Measurements from ENCODE around the gene CRYZL1.
"Not testable (repeated sequence)": the region's sequence is repeated elsewhere in the genome, so short reads cannot be mapped to it uniquely, and the experiment has no call there.

The CRYZL1 gene

GRCh38 chr21:33641352-33642026, at the start of gene CRYZL1:
Gene CRYZL1 (minus strand): TSS chr21:33641741. CDS start chr21:33631551, 10,190 bp downstream.
- peak; percentile 99 for DNase-seq (ENCODE audit: low read depth in 1 of 2, low spot score in 1 of 2)

- DNase-seq (ENCODE audit: low read depth in 1 of 2, low spot score in 1 of 2): no peak
Measured at GRCh38 chr21:33690874-33691273, 49.3 kb upstream of the CRYZL1 start.

DNA sequence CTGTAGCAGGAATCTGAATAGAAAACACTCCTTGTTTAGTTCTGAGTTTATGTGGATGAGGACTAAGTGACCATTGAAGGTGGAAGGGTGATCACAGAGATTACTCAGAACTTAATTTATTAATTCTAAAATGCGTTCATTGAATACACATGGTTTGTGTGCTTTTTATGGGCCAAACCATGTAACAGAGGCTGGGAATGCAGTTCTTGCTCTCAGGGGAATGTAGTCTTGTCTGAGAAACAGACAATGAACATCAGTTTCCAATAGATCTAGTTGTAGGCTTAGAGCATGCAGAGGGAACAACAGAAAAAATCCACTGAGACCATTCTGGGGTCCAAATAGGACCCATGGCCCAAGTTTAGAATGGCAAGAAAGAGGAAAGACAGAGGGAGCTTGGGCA, 46.8 kb upstream of the CRYZL1 start:
- DNase-seq (ENCODE audit: low read depth in 1 of 2, low spot score in 1 of 2): no peak

DNA sequence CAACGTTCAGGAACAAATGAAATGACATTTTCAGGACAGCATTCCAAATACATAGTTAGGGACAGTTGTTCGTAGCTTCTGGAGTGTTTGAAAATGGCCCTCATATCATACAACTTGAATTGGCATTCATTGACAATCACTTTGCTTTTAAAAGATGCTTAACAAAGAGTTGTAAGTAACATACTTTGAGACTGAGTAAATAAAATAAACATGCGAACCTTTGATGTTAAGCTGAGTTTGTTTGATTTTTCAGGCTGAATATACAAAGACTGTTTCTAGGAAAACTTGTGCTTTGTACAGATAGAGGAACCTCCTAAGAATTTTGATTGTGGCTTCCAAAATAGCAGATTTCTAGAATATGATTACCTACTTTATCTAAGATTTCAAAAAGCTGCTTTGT, 46.1 kb upstream of the CRYZL1 start:
- no peak for DNase-seq (ENCODE audit: low read depth in 1 of 2, low spot score in 1 of 2)

- no peak for DNase-seq (ENCODE audit: low read depth in 1 of 2, low spot score in 1 of 2)
Measured at GRCh38 chr21:33686386-33686785, 44.8 kb upstream of the CRYZL1 start.

GRCh38 chr21:33685613-33686197, 44.2 kb upstream of the CRYZL1 start:
- no peak for DNase-seq (ENCODE audit: low read depth in 1 of 2, low spot score in 1 of 2)

GRCh38 chr21:33684923-33685560, 43.5 kb upstream of the CRYZL1 start:
- DNase-seq (ENCODE audit: low read depth in 1 of 2, low spot score in 1 of 2): no peak

DNA sequence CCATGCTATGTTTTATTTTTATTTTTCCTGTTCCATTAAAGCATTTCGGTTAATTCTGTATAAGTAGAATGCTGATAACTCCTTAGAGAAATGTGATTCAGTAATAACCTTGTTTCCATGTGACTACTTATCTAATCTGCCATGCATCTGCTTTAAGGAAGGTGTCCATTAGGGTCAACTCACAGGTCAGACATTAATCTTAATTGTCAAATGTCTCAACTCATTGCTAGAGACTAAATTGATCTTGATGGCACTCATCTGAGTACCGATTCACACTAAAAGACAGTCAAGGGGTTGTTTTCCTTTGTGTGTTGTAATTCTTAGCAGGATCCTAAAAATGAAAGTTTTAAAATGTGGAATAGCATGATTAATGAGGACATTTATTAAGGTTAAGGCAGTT, 42.5 kb upstream of the CRYZL1 start:
- no peak for DNase-seq (ENCODE audit: low read depth in 1 of 2, low spot score in 1 of 2)

GRCh38 chr21:33682992-33683627, 41.6 kb upstream of the CRYZL1 start:
- DNase-seq (ENCODE audit: low read depth in 1 of 2, low spot score in 1 of 2): no peak

GRCh38 chr21:33680870-33681269, 39.3 kb upstream of the CRYZL1 start:
- DNase-seq (ENCODE audit: low read depth in 1 of 2, low spot score in 1 of 2): no peak

- DNase-seq (ENCODE audit: low read depth in 1 of 2, low spot score in 1 of 2): no peak
Measured at GRCh38 chr21:33677450-33677849, 35.9 kb upstream of the CRYZL1 start.

DNA sequence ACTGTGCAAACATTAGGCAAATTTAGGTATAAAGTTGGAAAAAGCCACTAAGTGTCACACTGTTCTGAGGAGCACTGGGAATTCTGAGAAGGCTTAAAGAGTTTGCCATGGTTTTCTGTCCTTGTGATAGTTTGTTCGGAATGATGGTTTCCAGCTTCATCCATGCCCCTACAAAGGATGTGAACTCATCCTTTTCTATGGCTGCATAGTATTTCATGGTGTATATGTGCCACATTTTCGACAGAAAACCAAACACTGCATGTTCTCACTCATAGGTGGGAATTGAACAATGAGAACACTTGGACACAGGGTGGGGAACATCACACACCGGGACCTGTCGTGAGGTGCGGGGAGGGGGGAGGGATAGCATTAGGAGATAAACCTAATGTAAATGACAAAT, 35.1 kb upstream of the CRYZL1 start:
- not testable (repeated sequence) for DNase-seq (ENCODE audit: low read depth in 1 of 2, low spot score in 1 of 2)

- no peak for DNase-seq (ENCODE audit: low read depth in 1 of 2, low spot score in 1 of 2)
Measured at GRCh38 chr21:33674226-33674625, 32.7 kb upstream of the CRYZL1 start.

DNA sequence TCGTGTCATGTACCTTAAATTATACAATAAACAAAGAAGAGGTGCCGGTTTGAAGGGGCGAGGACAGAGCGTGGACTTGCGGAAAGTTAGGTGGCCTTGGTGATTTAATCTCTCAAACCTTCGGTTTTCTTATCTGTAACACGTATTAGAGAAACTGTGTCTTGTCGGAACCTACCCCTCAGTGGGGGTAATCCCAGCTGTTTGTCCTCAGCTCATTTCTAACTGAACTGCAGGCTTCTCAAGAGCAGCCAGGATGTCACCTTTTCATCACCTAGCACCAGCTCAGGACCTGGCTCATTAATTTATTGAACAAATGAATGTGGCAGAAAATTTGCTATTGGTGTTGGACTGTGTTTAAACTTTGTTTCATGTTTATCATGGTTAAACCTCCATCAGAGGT, 31.9 kb upstream of the CRYZL1 start:
- DNase-seq (ENCODE audit: low read depth in 1 of 2, low spot score in 1 of 2): no peak

DNA sequence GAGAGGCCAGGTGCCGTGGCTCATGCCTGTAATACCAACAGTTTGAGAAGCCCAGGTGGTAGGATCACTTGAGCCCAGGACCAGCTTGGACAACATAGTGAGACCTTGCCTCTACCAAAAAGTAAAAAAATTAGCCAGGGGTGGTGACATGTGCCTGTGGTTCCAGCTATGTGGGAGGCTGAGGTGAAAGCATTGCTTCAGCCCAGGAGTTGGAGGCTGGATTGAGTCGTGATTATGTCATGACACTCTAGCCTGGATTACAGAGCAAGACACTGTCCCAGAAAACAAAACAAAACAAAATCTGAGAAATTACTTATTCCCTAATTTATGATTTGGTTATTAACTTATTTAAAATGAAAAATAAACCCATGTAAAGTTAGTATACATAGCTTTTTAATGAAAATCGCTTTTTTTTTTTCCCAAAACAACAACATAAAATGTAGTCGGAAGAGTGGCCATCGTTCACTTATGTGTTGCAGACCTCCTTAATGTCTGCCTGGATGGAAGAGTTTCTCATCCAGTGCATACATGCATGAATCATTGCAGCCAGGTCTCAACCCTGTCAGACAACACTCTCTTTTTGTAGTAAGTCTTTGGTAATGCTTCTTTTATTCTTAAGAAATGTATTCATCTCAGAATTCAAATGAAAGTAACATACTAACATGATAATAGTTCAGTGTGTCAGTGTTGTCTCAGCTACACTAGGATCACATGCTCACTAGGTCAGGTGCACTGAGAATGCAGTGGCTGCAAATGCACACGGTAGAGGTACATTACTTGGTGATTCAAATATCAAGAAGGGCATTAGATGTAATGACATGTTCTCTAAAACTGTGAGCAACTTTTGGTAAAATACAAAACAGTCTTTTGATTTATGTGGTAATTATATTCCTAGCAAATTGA, 28.8 kb upstream of the CRYZL1 start:
- DNase-seq (ENCODE audit: low read depth in 1 of 2, low spot score in 1 of 2): no peak

DNA sequence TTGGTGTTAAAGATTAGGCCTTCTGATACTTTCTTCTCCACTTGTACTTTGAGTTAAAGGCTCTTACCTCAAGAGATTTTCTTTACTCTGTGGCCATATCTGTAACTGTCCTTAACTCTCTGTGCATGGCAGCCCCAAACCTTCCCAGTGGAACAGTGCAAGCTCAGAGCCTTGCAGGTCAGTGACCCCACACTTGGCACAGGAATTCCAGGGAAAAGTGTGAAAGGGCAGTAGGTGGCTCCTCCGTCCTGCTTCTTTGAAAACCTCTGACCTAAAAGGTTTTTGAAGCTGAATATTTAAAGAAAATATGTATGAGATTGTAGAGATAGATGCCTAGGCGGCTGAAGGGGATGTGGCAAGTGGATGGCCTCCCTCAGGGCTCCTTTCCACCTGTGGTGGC, 27.1 kb upstream of the CRYZL1 start:
- DNase-seq (ENCODE audit: low read depth in 1 of 2, low spot score in 1 of 2): no peak

- DNase-seq (ENCODE audit: low read depth in 1 of 2, low spot score in 1 of 2): no peak
Measured at GRCh38 chr21:33668180-33668579, 26.6 kb upstream of the CRYZL1 start.

GRCh38 chr21:33667636-33668035, 26.1 kb upstream of the CRYZL1 start:
- no peak for DNase-seq (ENCODE audit: low read depth in 1 of 2, low spot score in 1 of 2)

DNA sequence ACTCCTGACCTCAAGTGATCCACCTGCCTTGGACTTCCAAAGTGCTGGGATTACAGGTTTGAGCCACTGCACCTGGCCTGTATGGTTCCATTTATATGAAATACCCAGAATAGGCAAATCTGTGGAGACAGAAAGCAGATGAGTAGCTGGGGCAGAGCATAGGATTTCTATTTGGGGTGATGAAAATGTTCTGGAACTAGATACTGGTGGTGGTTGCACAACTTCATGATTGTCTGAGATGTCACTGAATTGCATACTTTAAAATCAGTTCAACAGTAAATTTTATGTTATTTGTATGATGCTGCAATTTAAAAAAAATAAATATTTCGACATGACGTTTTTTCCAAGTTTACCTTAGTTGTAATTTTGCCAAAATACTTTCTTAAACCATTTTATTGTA, 24.6 kb upstream of the CRYZL1 start:
- no peak for DNase-seq (ENCODE audit: low read depth in 1 of 2, low spot score in 1 of 2)

DNA sequence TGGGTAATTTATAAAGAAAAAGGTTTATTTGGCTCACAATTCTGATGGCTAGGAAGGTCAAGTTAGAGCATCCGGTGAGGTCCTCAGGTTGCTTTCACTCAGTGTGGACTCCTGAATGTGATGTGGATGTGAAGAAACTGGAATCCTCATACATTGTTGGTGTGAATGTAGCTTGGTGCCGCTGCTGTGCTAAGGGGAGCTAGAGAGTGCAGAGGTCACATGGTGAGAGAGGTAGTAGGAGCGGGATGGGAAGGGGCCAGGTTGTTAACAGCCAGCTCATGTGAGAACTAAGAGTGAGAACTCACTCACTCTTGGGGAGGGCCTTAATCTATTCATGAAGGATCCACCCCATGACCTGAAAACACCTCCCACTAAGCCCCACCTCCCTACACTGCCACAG, 22.6 kb upstream of the CRYZL1 start:
- no peak for DNase-seq (ENCODE audit: low read depth in 1 of 2, low spot score in 1 of 2)

GRCh38 chr21:33663241-33663640, 21.7 kb upstream of the CRYZL1 start:
- no peak for DNase-seq (ENCODE audit: low read depth in 1 of 2, low spot score in 1 of 2)

All from stimulated activated CD4-positive, alpha-beta T cell treated with anti-CD3 and anti-CD28 coated beads, Interleukin-15, amount 100 ng/mL, for 1 hour (primary cell).